OCI-LY3 (cell line): Measurements from ENCODE around the gene CST3.

Source experiments
- H2AFZ ChIP-seq: fragments of 200-600, 300-600 bp; shearing (Covaris generic); 2 replicates; pipeline ENCODE4 v1.6.0; 2014; ENCODE audit warnings: antibody characterized with exemption, low read depth, low read length
- H3K27ac ChIP-seq: fragments of 200-600, 300-600 bp; sonication (generic); 2 replicates; pipeline ENCODE4 v1.5.1; 2014; ENCODE audit warnings: mild to moderate bottlenecking, low read length, moderate library complexity, mixed read lengths
- H3K27me3 ChIP-seq: fragments of 200-600, 300-600 bp; sonication (generic); 2 replicates; pipeline ENCODE4 v1.6.1; 2014; ENCODE audit warnings: low read depth, low read length, mixed read lengths
- H3K36me3 ChIP-seq: fragments of 200-600, 300-600 bp; sonication (generic); replicated peaks from 2 replicates; pipeline ENCODE3; 2014; ENCODE audit warnings: low read depth, low read length, mixed read lengths
- H3K4me1 ChIP-seq: fragments of 300-600, 200-600 bp; sonication (generic); 2 replicates; pipeline ENCODE4 v1.6.1; 2014; ENCODE audit warnings: low read length, mixed read lengths
- H3K4me2 ChIP-seq: fragments of 200-600, 300-600 bp; sonication (generic); 2 replicates; pipeline ENCODE4 v1.6.1; 2014; ENCODE audit warnings: low read length, mixed read lengths
- H3K4me3 ChIP-seq: fragments of 300-600, 200-600 bp; sonication (generic); 2 replicates; pipeline ENCODE4 v1.5.1; 2014; ENCODE audit warnings: antibody characterized with exemption, mild to moderate bottlenecking, low read length, moderate library complexity
- H3K79me2 ChIP-seq: fragments of 300-600, 200-600 bp; shearing (Covaris generic); 2 replicates; pipeline ENCODE4 v1.6.1; 2014; ENCODE audit warnings: mild to moderate bottlenecking, low read length, mixed read lengths
- H3K9ac ChIP-seq: fragments of 300-600, 200-600 bp; shearing (Covaris generic); 2 replicates; pipeline ENCODE4 v1.6.0; 2014; ENCODE audit warnings: mild to moderate bottlenecking, low read length, moderate library complexity
- H3K9me3 ChIP-seq: fragments of 200-600, 300-600 bp; shearing (Covaris generic); 2 replicates; pipeline ENCODE4 v1.6.1; 2014; ENCODE audit warnings: low read length, mixed read lengths; ENCODE audit not compliant: insufficient read depth
- H4K20me1 ChIP-seq: fragments of 200-600, 300-600 bp; sonication (generic); 2 replicates; pipeline ENCODE4 v1.6.1; 2016; ENCODE audit warnings: low read length, mixed read lengths; ENCODE audit not compliant: insufficient read depth
- EZH2phosphoT487 ChIP-seq: fragments of 200-600 bp; shearing (Covaris generic); IDR thresholded peaks from 2 replicates; pipeline ENCODE4 v1.6.1; 2018; ENCODE audit warnings: antibody characterized with exemption, mixed run types, low read depth
- TF ChIP-seq, protein P1 (sequence below): fragments of 200-600, 300-600 bp; sonication (generic); IDR thresholded peaks from 2 replicates; pipeline ENCODE4 v1.5.1; 2014; ENCODE audit warnings: antibody characterized with exemption, low read length, low read depth

Gene CST3

DNA sequence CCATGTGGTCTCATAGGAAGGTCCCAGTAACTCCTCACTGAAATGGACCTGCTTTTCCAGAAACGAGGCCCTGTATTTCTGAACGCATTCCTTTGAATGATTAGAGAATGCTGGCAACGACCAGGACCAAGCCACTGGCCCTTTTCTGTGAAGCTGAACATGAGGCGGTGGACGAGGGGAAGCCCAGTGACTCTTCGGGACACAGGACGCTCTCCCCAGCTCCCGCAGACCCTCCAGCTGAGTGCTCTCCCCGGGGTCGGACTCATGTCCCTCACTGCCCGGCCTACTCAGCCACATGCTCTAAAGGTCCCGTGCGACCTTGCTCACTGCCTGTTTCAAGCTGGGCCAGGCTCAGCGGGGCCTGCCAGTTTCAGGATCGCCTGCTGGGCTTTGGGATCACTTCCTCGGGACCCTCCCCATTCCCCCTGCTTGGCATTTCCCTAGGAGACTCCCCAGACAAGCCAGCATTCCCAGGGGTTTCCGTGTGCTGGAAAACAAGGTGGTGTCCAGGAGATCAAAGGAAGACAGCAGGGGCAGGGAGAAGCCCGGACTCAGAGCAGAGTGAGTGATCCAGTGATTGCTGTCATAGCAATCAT, 29.4 kb downstream of the CST3 start:
- Histone ChIP-seq H3K4me3 (no peak overlapping the region), H3K4me1 (peaks cover 4% of the 10 kb centered on the region; the same call in 1 of the 2 replicates), H3K9ac (no peak overlapping the region), H3K9me3 (no peaks in the 10 kb centered on the region), H2AFZ (no peak overlapping the region), H3K4me2 (no peak overlapping the region), H3K27ac (no peak overlapping the region), H3K27me3 (peaks cover 17% of the 10 kb centered on the region; the same call in 1 of the 2 replicates), H3K36me3 (no peaks in the 10 kb centered on the region), H4K20me1 (no peaks in the 10 kb centered on the region), H3K79me2 (no peaks in the 10 kb centered on the region)
- no peak for TF ChIP-seq EZH2phosphoT487
- TF ChIP-seq, protein P1, sequence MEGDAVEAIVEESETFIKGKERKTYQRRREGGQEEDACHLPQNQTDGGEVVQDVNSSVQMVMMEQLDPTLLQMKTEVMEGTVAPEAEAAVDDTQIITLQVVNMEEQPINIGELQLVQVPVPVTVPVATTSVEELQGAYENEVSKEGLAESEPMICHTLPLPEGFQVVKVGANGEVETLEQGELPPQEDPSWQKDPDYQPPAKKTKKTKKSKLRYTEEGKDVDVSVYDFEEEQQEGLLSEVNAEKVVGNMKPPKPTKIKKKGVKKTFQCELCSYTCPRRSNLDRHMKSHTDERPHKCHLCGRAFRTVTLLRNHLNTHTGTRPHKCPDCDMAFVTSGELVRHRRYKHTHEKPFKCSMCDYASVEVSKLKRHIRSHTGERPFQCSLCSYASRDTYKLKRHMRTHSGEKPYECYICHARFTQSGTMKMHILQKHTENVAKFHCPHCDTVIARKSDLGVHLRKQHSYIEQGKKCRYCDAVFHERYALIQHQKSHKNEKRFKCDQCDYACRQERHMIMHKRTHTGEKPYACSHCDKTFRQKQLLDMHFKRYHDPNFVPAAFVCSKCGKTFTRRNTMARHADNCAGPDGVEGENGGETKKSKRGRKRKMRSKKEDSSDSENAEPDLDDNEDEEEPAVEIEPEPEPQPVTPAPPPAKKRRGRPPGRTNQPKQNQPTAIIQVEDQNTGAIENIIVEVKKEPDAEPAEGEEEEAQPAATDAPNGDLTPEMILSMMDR = no peak

DNA sequence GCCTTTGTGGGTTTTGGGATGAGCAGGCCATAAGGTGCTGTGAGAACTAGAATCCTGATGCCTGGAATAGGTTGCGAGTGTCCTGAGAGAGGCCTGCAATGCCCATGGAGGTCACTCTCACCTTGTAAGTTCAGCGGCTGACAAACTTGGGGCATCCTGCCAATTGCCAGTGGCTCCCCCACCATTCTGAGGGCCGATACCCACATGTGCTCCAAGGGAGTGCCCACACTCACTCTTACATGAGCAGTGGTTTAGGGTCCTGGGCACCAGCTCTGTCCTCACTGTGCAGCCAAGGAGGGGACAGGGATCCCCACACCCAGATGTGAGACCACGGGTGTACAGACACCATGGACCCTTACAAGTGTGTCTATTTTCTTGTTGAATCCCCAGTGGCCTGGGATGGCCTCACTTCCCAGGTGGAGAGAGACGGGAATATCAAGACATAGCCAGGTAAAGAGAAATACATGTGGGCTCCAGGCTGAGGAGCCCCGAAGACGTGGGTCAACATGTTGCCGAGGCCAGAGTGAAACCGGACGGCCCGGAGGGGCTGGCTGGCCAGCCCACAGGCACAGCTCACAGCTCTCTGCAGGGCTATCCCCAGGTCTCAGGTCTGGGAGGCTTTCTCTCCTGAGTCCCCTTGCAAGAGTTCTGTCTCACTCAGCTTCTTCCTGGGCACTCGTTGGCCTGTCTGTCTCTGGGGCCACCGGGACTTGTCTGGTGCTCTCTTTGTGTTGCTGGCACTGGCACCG, 30.1 kb downstream of the CST3 start:
- Histone ChIP-seq H3K36me3 (no peaks in the 10 kb centered on the region), H3K27me3 (peaks cover 17% of the 10 kb centered on the region; the same call in 1 of the 2 replicates), H3K9ac (no peak overlapping the region), H2AFZ (no peak overlapping the region), H3K4me1 (peaks cover 4% of the 10 kb centered on the region; the same call in 1 of the 2 replicates), H3K4me2 (no peak overlapping the region), H3K9me3 (no peaks in the 10 kb centered on the region), H3K79me2 (no peaks in the 10 kb centered on the region), H3K4me3 (no peak overlapping the region), H3K27ac (no peak overlapping the region), H4K20me1 (no peaks in the 10 kb centered on the region)
- no peak for TF ChIP-seq EZH2phosphoT487
- TF ChIP-seq, protein P1 = no peak

DNA sequence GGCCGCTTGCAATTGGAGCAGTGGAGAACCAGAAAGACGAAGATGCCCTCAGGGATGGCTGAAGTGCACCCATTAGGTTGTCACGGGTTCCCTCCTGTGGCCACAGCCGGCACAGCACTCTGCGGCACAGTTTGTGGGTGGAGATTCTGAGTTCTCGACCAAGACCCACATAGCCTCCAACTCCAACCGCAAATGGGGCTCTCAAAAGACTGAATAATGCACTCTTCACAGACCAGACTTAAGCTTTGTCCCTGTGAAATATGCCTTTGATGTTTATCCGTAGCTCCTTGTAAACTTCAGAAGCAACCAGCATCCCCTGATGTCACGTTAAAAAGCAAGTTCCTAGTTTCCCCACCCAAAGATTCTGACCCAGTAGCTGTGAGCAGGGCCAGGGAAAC, 31.1 kb downstream of the CST3 start:
- Histone ChIP-seq H3K27ac (no peak overlapping the region), H2AFZ (peak overlapping the region; percentile 80), H4K20me1 (no peaks in the 10 kb centered on the region), H3K27me3 (peaks cover 27% of the 10 kb centered on the region), H3K4me1 (peaks cover 4% of the 10 kb centered on the region; the same call in 1 of the 2 replicates), H3K4me2 (peak overlapping the region; percentile 45), H3K4me3 (no peak overlapping the region), H3K9ac (no peak overlapping the region), H3K9me3 (no peaks in the 10 kb centered on the region), H3K79me2 (no peaks in the 10 kb centered on the region), H3K36me3 (no peaks in the 10 kb centered on the region)
- no peak for TF ChIP-seq EZH2phosphoT487
- TF ChIP-seq, protein P1 = peak; percentile 97

DNA sequence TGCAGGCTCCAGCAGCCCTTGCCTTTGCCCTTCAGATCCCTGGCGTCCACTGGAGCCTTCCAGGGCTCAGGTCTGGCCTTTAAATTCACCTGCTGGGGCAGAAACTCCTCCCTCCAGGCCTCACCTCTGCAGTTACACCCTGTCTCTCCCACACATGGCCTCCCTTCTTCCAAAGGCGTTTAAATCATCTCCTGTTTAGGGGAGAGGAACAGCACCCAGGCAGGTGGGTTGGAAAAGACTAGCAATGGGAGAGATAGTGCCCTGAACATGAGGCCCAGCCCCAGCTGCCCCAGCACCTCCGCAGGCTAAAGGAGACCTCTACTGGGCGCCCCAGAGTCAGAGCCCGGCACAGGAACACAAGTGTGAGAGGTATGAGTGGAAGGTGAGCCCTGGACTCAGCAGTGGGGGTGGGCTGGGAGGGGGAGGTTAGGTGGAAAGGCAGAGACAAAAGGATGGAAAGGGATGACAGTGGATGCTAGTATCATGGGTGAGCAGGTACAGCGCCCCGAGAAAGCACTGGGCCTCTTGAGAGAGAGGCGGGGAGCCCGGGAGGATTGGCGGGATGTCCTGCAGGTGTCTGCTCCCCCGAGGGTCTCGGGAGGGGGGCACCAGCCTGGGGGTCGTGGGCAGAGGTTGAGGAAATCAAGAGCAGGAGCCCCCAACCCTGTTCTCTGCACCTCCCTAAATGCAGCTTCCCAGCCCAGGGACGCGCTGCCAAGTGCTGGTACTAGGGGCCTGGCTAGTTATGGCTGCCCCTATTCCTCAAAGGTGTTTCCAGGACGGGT, 31.7 kb downstream of the CST3 start, which contains the start of gene CST9:
Gene CST9, minus strand, starts transcription at position 51 of the 785 bp plus-strand sequence. CDS start 53 bp downstream, outside the sequence.
- TF ChIP-seq, protein P1 = no peak
- no peak for TF ChIP-seq EZH2phosphoT487
- Histone ChIP-seq H3K9ac (no peak within 1 kb of the TSS), H3K4me2 (peak within 1 kb of the TSS; percentile 45), H3K4me1 (peaks cover 4% of the 10 kb centered on the region; the same call in 1 of the 2 replicates), H3K27ac (no peak within 1 kb of the TSS), H3K79me2 (no peaks in the 10 kb centered on the region), H3K36me3 (no peaks in the 10 kb centered on the region), H3K9me3 (no peaks in the 10 kb centered on the region), H3K4me3 (no peak within 1 kb of the TSS), H3K27me3 (peaks cover 32% of the 10 kb centered on the region), H2AFZ (peak within 1 kb of the TSS; percentile 80), H4K20me1 (no peaks in the 10 kb centered on the region)
